Activated CD8-positive, alpha-beta memory T cell treated with anti-CD3 and anti-CD28 coated beads, Interleukin-2, amount 50 U/mL, for 48 hours (primary cell): Measurements from ENCODE around the gene TBC1D22B.
"Not testable (repeated sequence)": the region's sequence is repeated elsewhere in the genome, so short reads cannot be mapped to it uniquely, and the experiment has no call there.

Experiments used
- DNase-seq: peaks from one replicate; pipeline ENCODE4 v3.0.0-alpha.2; 2020

TBC1D22B gene

DNA sequence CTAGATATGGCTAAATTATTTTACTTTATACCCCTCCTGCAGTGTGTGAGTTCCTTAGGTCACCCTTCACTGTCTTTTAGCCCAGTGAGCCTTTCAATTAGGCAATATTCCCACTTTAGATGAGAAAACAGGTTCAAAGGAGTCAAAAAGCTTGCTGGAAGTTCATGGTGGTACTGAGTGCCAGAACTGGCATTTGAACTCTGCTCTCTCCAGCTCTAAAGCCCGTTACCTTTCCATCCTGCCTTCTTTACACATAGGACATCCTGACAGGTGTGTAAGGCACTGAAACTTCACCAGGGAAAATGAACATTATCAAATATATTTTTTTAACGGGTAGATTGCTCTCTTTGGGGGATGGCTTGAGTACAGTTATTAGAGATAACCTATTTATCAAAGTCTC lies 11.5 kb downstream of the TBC1D22B start:
- no peak for DNase-seq

DNA sequence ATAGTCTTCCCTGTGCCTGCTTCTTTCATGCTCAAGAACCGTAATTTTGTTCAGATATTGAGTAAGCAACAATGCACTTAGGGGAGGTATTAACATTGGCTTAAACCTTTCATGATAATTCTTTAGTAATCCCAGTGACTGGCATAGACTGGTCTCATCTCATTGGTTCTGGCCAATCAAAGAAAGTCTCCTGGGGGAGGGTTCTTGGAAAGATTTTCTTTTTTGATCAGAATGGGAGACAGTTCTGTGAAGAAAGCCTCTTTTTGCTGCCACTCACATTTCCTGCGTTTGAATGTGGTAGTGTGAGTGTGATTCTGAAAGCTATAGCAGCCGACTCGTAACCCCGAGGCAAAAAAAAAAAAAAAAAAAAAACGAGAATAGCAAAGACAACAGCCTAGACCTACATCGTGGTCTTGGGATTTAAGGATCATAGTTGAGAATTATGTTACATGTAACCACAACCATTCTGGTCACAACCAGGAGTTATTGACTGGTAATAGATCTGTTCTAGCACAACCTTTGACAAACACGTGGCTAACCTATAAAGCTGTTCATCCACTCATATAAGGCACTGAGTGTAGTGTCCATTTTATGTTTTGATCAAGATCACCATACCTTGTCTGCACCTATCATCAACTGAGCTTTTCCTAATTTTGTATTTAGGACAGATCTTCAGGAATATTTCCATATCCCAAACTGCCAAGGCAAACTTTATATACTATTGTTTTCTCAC lies 15.4 kb downstream of the TBC1D22B start:
- no peak for DNase-seq

DNA sequence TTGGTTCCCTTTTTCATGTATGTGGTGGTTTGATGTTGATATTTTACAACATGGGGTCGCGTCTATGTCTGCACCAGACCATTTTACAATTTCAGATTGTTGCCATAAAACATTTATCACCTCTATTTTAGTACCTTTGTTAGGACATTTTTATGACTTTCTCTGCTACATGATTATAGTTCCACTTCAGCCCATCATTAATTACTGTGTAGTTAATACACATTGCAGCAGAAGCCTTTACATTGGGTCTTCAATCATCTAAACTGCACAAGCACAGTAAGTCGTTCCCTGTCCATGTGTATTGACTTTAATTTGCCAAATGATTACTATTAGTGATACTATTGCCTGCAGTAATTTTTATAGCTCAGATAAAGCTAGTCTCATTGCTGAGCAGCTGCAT lies 16.1 kb downstream of the TBC1D22B start:
- no peak for DNase-seq

DNA sequence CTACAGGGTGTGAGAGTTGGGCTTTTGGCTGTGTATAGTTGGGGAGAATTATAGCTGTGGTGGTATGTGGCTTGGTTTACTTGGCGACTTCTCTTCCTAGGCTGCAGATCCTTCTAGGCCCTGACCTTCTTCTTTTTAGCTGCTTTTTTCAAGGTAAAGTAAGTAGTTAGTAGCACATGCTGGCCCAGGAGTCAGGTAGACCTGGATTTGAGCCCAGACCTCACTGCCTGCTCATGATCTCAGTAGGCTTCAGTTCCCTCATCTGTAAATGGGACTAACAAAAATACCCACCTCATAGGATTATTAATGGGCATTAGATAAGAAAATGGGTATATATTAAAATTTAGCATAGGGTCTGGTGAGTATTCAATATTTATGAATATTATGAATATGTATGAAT lies 17.8 kb downstream of the TBC1D22B start:
- DNase-seq = no peak

DNA sequence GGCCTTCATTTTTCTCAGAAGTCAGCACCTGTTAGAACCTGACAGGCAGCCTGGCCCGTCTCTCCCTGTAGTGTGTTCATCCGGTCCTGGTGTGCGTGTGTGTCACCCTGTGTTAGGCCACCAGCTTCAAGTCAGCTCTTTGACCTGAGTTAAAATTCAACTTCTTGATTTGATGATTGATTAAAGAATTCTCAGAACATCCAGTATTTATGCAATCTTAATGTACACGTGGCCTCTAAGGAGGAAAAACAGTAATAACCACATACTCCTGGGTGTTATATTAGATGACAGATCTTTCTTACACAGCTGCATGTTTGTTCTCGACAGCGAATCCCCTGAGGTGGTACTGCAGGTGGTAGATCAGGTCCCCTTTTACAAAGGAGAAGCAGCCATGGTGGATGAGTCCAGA lies 19.4 kb downstream of the TBC1D22B start:
- no peak for DNase-seq

DNA sequence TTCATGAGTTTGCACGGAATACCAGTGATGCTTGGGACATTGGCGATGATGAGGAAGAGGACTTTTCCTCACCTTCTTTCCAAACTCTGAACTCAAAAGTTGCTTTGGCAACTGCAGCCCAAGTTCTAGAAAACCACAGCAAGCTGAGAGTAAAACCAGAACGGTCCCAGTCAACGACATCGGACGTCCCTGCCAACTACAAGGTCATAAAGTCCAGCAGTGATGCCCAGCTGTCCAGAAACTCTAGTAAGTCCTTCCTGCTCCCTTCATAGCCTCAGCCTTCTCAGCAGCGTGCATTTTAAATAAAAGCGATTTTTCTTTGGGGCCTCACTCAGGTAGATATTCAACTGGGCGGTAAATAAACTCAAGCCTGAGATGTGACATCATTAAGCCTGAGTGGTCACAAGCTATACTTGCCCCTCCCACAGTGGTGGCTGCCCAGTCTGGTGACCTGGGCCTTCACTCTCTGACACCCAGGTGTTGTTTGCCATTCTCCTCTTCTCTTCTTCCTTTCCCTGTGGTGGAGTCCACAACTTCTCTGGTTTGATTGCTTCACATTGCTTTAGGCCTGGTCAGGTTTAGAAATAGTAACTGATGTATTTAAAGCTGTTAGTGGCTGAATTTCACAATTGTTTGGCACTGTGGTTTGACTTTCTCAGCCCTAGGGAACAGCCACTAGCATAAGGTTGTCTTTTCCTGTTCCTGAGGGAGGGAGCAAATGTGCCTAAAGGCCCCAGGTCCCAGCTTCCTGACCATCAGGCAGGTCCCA lies 22.0 kb downstream of the TBC1D22B start:
- no peak for DNase-seq

DNA sequence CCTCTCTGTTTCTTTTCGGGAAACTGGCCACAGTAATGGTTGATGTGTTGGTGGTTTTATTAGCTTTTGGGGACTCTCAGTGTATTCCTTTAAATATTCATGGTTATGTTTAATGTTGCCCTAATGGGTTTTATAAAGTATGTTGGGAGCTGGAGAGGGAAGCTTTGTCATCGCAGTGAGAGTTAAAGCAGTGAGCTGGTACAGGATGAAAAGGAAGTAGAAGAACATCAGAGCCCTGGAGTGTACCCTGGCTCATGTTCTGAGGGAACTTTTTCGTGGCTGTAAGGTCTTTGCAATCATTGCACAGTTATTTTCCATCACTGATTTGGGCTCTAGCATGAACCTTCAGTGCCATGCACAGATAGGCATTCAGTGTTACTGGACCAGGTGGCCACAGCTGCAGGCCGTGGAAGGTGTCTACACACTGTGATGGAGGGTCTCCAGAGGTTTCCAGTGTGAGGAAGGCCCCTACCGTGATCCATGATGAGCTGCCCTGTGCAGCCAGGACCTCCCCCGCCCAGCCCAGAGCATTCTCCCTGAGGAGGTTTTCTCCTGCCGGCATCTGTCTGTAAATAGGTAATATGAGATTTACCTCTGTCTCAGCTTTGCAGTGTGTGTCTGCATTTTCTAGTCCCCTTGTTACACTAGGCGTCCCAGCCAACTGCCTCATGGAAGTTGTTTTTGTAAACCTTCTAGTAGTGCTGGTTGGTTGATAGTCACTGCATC lies 22.8 kb downstream of the TBC1D22B start:
- no peak for DNase-seq

DNA sequence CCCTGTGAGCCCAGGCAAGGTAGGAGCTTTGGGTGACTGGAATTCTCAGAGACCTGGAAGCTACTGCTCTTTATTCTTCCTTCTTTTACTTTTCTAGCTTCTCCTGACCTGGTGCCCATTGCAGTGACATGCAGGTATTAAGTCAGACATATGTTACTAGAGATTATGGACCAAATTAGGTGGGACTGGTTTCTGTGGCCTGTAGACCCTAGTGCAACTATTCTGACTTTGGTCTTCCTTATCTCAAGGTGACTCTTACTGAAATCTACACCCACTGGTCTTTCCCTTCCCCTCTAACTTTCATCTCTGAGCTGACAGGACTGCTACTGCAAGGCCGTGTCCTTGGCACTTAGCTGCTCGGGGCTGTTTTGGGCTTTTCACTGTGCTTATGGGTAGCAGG lies 24.8 kb downstream of the TBC1D22B start:
- no peak for DNase-seq

DNA sequence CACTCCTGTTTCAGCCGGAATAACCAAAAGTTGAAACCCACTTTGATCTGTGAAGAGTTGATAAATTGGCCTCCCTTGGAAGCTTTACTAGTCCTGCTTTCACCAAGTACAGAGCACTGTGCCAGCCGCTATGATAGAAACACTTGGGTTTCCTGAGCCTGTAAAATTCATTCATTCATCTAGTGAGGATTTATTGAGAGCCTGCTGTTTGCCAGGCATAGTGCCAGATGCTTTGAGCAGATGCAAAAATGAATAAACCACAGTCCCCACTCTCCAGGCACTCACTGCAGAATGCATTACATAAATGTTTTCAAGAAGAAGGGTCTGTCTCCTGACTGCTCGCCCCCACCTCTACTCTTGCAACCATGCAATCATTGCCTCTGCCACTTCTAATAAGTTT lies 25.7 kb downstream of the TBC1D22B start:
- DNase-seq = no peak

DNA sequence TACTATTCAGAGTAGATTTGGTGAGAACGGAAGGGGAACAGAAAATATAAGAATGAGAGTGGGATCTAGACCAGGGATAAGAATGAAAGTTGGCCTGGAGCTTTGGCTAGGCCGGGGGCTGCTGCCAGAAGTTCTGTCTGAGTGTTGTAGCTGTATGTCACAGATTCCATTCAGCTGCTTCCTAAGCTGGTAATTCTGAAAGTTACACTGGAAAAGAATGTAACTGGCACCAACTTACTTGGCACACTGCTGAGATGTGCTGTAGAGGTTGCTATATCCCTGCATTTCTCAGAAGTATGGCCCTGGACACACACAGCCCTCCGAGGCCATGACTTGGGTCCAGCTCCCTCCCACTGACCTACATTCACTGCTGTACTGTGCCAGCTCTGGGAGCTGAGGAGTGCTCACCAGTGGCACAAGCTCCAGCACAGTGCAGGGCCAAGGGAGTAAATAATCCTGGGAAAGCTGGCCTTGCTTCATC lies 26.1 kb downstream of the TBC1D22B start:
- DNase-seq = no peak

DNA sequence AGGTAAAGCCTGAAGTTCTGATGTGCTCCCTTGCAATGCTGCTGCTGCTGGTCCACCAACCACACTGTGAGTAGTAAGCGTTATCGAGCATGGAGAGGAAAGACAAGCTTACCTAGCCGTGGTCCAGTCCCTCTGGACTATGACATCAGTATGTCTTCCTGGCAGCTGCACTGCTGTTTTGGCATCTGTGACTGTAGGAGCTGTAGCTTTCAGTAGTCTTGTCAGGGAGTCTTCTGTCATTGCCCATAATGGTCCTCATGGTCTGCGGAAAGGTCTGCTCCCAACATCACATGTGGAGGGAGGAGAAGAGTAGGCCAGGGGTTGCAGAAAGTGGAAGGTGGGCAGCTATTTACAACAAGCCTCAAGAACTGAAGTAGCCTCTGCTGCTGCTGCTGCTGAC lies 27.2 kb downstream of the TBC1D22B start:
- DNase-seq = no peak

DNA sequence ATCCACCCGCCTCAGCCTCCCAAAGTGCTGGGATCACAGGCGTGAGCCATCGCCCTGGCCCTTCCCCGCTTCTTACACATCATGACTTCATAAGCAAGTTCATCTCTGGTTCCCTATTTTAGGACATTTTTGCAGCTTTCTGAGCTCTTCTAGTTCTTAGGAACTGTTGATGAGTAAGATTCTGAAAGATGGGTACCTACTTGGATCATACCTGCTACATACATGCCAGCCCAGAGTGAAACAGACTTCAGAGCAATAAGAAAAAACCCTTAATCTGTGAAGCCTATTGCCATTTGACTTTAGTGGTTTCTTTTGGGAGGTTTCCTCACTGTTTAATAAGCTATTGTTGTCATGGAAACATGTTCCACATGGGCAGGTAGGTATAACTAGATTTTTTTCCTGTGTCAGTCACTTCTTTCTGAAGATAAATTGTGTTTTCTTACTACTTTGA lies 28.3 kb downstream of the TBC1D22B start:
- no peak for DNase-seq

DNA sequence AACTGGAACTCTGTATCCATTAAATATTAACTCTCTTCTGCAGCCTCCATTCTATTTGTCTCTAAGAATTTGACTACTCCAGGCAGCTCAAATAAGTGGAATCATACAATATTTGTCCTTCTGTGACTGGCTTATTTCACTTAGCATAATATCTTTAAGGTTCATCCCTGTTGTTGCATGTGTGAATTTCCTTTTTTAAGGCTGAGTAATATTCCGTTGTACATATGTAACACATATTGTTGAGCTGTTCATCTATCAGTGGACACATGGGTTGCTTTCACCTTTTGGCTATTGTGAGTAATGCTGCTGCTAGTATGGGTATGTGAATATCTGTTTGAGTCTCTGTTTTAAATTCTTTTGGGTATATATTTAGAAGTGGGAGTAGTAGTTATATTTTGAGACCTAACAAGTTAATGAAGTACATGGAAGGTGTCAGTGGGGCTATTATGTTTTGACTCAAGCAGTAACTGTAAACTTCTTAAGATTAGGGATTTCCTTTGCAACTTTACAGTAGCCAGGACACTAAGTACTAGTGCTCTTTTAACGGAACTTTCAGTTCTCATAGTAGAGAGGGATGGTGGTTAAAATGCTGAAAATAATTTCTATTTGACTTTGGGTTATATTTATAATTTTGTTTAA lies 30.1 kb downstream of the TBC1D22B start:
- no peak for DNase-seq

DNA sequence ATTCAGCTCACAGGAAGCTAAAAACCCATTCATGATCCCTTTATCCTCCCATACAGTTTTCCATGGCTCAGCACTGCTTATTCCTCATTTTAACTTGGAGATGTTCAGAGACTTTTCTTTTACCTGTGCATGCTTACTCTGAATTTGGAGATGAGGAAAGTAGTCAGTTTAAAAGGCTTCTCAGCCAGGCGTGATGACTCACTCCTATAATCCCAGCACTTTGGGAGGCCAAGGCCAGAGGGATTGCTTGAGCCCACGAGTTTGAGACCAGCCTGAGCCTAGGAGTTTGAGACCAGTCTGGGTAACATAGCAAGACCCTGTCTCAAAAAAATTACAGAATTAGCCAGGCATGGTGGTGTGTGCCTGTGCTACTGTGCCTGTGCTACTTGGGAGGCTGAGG lies 30.7 kb downstream of the TBC1D22B start:
- DNase-seq = no peak

DNA sequence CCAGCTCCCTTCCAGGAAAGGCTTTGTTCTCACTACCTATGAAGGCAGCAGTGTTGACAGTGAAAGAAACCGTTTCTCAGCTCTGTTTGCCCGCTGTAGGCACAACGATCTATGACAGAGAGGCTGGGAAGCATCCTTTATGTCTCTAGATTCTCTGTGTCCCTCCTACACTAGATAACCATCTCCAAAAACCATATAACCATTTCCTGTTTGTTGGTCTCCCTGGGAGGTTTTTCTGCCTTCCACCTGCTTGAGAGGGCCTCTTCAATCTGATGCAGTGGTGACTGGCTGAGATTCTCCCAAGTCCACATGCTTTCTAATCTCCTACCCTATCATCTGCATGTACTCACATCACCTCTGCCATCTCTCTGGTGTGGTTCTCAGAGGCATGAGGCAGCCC lies 32.4 kb downstream of the TBC1D22B start:
- DNase-seq = no peak

DNA sequence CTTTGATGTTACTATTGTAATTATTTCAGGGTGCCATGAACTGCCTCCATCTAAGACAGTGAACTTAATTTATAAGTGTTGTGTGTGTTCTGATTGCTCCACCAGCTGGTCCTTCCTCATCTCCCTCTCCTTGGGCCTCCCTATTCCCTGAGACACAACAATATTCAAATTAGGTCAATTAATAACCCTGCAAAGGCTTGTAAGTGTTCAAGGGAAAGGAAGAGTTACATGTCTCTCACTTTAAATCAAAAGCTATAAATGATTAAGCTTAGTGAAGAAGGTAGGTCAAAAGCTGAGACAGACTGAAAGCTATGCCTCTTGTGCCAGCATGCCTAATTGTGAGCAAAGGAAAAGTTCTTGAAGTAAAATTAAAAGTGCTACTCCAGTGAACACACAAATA lies 35.9 kb downstream of the TBC1D22B start:
- DNase-seq = no peak

DNA sequence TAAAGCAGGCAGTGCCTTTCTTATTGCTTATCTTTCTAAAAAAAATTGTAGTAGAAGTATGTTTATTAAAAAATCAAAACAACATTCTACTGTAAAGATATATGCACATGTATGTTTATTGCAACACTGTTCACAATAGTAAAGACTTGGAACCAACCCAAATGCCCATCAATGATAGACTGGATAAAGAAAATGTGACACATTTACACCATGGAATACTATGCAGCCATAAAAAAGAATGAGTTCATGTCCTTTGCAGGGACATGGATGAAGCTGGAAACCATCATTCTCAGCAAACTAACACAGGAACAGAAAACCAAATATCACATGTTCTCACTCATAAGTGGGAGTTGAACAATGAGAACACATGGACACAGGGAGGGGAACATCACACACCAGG lies 40.1 kb downstream of the TBC1D22B start:
- DNase-seq = not testable (repeated sequence)

DNA sequence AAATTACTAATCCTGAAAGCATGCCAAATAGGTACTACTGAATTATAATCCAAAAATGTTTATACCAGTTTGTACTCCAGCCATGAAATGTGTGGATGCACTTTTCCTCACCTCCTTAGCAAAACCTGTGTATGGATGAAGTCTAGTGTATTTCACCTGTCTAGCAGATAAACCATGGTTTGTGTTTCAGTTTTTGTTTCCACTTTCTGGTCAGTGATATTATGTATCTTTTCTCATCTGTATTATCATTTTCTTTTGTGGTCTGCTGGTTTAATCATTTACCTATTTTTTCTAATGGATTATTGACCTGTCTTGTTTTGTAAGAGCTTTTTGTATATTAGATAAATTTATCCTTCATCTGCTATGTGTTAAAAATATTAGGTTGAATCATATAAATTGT lies 41.4 kb downstream of the TBC1D22B start:
- DNase-seq = no peak

DNA sequence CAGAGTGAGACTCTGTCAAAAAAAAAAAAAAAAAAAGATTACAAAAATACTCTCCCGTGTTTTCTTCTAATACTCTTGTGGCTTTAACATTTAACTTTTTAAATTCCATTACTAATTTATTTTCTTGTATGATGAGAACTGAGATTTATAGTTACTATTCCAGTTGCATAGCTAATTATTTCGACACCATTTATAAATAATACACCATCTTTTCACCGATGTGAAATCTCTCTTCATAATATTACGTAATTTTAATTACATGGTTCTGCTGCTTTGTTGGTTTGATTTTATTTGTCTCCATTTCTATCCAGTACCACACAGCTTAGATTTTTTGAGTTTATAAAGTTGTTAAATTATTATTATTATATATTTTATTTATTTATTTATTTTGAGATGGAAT lies 42.4 kb downstream of the TBC1D22B start:
- DNase-seq = no peak

DNA sequence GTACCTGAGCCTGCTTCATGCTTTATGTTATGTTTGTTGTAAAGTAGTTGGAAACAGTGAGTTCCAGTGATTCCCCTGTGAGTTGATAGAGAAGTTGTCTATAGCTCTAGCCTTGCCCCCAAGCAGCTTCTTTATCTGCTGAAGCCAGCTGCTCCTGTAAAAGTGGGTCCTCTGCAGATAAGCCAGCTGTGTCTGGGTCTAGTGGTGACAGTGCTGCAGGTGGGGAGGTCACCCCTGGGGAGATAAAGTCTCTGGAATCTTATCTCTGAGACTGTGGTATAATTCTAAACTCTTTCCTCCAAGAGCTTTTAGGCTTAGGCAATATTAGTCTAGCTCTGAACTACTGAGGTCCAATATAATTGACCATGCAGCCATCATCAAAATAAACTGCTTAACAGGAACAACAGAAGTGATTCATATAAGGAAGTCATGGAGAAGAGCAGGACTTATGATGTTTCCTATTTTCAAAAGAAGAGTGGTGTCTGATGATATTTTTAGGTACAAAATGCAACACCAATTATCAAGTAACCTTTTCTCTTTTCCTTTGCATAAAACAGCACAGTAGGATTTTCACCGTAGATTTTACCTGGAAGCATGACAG lies 44.6 kb downstream of the TBC1D22B start:
- DNase-seq = no peak

DNA sequence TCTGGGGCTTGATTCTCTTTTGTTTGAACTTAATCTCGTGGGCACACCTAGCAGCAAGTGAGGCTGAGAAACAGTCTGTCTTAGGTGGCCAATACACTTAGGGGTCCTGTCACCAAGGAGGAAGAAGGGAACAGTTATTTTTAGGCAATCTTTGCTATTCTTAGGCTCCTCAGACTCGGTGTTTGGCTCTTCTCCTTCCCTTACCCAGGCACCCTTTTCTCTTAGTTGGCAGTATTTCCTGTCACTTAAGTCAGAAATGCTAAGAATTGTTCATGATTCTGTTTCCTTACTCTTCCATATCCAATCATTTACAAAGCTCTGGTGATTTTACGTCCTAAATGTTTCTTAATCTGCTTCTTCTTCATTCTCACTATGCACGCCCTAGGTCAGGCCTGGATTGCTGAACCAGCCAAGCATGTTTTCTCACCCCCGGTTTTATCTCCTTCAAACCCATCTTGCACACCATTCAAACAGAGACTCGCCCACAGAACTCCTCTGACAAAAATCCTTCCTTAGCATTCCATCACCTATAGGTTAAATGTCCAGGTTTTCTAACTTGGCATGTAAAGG lies 45.6 kb downstream of the TBC1D22B start:
- no peak for DNase-seq

DNA sequence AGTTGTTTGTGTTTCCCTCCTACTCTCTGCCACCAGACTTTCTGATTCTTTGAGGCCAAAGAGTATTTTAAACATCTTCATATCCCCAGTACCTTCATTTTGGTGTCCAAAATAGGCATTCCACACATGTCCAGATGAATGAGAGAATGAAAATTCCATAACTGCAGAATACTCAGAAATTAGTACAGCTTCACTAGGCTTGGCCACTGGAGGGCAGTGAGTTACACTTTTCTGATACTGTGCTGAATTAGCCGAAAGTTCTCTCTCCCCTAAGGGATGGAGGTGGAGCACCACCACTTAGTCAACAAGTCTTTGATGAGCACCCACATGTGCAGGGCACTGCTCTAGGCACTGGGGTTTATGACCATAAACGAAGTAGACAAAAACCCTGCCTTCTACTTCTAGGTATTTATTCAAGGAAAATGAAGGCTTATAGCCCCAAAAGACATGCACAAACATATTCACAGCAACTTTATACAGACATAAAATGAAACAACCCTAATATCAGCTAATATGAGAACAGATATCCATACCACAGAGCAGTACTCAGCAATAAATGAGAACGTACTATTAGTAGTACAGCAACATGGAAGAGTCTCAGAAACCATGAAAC lies 46.4 kb downstream of the TBC1D22B start:
- DNase-seq = no peak
